DMS114 treated with DMSO at 0.1 percent for 48 hours (cell line): ENCODE measurements around the gene PPFIBP1.
"Not testable (repeated sequence)": the region's sequence is repeated elsewhere in the genome, so short reads cannot be mapped to it uniquely, and the experiment has no call there.

Source experiments
- DNase-seq: peaks from one replicate; lab custom pipeline; 2025; ENCODE audit not compliant: unreplicated experiment; lab: John Stamatoyannopoulos, UW

Gene PPFIBP1

GRCh38 chr12:27564612-27565213, 40.7 kb downstream of the PPFIBP1 start:
- no peak for DNase-seq

GRCh38 chr12:27566159-27566558, 42.2 kb downstream of the PPFIBP1 start:
- DNase-seq: no peak

- DNase-seq: no peak
Observed at GRCh38 chr12:27566626-27567025, 42.6 kb downstream of the PPFIBP1 start.

GRCh38 chr12:27571463-27571862, 47.5 kb downstream of the PPFIBP1 start:
- DNase-seq: no peak

- DNase-seq: no peak
Observed at GRCh38 chr12:27572486-27573255, 48.7 kb downstream of the PPFIBP1 start.

GRCh38 chr12:27573972-27574371, 50.0 kb downstream of the PPFIBP1 start:
- DNase-seq: no peak

- DNase-seq: no peak
Observed at GRCh38 chr12:27575090-27575761, 51.2 kb downstream of the PPFIBP1 start.

GRCh38 chr12:27575762-27576118, 51.7 kb downstream of the PPFIBP1 start:
- DNase-seq: no peak

- no peak for DNase-seq
Observed at GRCh38 chr12:27576667-27577347, 52.8 kb downstream of the PPFIBP1 start.

GRCh38 chr12:27577688-27578087, 53.7 kb downstream of the PPFIBP1 start:
- DNase-seq: no peak

GRCh38 chr12:27578689-27579372, 54.8 kb downstream of the PPFIBP1 start:
- DNase-seq: no peak

GRCh38 chr12:27580561-27581330, 56.7 kb downstream of the PPFIBP1 start:
- DNase-seq: no peak

- DNase-seq: not testable (repeated sequence)
Observed at GRCh38 chr12:27581331-27581671, 57.3 kb downstream of the PPFIBP1 start.

GRCh38 chr12:27581833-27582232, 57.8 kb downstream of the PPFIBP1 start:
- not testable (repeated sequence) for DNase-seq

GRCh38 chr12:27582445-27582844, 58.4 kb downstream of the PPFIBP1 start:
- DNase-seq: not testable (repeated sequence)

- DNase-seq: no peak
Observed at GRCh38 chr12:27583057-27583797, 59.2 kb downstream of the PPFIBP1 start.

- no peak for DNase-seq
Observed at GRCh38 chr12:27583981-27584380, 60.0 kb downstream of the PPFIBP1 start.

GRCh38 chr12:27585739-27586265, 61.8 kb downstream of the PPFIBP1 start:
- DNase-seq: no peak

GRCh38 chr12:27588075-27588730, 64.2 kb downstream of the PPFIBP1 start:
- not testable (repeated sequence) for DNase-seq
